UCSD-AML1 (cell line): ENCODE results near the gene SLC17A5.
"Not testable (repeated sequence)": the region's sequence is repeated elsewhere in the genome, so short reads cannot be mapped to it uniquely, and the experiment has no call there.

Source experiments
- DNase-seq: peaks from one replicate; lab custom pipeline; 2025; ENCODE audit not compliant: unreplicated experiment; lab: John Stamatoyannopoulos, UW

The SLC17A5 gene

GRCh38 chr6:73618082-73618481 lies 35.7 kb downstream of the SLC17A5 start:
- DNase-seq = not testable (repeated sequence)

- DNase-seq = no peak
Observed at GRCh38 chr6:73614802-73615201, 39.0 kb downstream of the SLC17A5 start.

GRCh38 chr6:73613806-73614536 lies 39.8 kb downstream of the SLC17A5 start:
- DNase-seq = no peak

- DNase-seq = no peak
Observed at GRCh38 chr6:73612611-73613010, 41.2 kb downstream of the SLC17A5 start.

- no peak for DNase-seq
Observed at GRCh38 chr6:73610444-73611275, 43.1 kb downstream of the SLC17A5 start.

GRCh38 chr6:73608761-73609160 lies 45.0 kb downstream of the SLC17A5 start:
- no peak for DNase-seq

DNA sequence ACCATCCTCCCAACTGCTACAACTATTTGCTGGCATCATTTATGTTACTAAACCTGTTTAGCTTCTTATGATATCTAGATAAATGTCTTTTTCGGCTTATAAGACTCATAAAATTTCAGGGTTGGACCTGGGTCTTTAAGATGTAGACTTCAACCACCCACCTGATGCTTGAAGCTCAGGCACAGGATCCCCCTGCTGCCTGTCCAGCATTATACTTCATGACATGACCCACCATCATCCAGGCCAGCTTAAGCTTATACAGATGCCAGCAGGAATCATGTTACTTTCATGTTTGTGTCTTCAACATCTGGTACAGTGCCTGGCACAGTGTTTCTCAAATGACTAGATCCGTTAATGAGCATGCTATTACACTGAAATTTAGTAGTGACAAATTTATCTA lies 47.4 kb downstream of the SLC17A5 start:
- no peak for DNase-seq

- DNase-seq = no peak
Observed at GRCh38 chr6:73604461-73604860, 49.3 kb downstream of the SLC17A5 start.

GRCh38 chr6:73604020-73604419 lies 49.8 kb downstream of the SLC17A5 start:
- DNase-seq = no peak

- no peak for DNase-seq
Observed at GRCh38 chr6:73586416-73586974, 67.3 kb downstream of the SLC17A5 start.

GRCh38 chr6:73585566-73586415 lies 68.0 kb downstream of the SLC17A5 start:
- peak; percentile 30 for DNase-seq

GRCh38 chr6:73581293-73581692 lies 72.5 kb downstream of the SLC17A5 start:
- no peak for DNase-seq

DNA sequence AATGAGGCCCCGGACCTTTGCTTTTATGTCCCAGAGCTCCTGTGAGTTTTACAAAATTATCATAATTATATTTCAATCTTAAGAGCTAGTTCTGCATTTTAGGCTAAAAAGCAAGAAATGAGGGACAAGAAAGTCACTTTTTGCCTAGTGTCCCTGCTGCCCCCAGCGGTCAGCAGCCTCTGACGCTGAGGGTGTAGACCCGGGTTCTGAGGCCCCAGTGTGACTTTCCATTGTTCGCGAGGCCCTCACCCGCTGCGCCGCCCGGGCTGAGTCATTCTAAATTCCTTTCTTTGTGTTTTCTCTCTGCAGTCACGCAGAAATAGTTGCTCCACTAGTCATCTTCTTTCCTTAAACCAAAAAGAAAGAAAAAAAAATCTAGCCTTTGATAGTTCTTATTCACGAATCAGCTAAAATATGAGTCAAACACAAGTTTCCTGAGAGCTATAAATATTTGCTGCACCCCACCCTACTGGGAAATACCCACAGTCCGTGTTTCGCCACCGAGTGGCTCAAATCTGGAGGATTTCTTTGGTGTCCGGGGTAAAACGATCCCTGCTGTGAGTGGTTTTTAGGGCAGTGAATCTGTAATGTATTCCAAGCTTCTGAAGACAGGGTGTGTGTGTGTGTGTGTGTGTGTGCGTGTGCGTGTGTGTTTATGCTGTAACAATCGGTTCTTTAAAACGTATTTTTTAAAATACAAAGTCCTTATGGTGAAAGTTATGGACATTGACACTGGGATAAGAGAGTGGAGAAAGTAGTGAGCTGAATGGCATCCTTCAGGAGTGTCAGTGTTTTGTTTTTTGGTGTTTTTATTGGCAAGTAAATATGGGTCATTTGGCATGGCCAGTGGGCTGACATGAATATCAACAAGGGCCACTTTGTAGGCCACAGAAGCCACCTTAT lies 73.3 kb downstream of the SLC17A5 start:
- peak; percentile 78 for DNase-seq

- no peak for DNase-seq
Observed at GRCh38 chr6:73579851-73580246, 73.9 kb downstream of the SLC17A5 start.

GRCh38 chr6:73579389-73579788 lies 74.4 kb downstream of the SLC17A5 start:
- DNase-seq = no peak

GRCh38 chr6:73577676-73578075 lies 76.1 kb downstream of the SLC17A5 start:
- DNase-seq = no peak

- not testable (repeated sequence) for DNase-seq
Observed at GRCh38 chr6:73572531-73572930, 81.3 kb downstream of the SLC17A5 start.

GRCh38 chr6:73571218-73572181 lies 82.3 kb downstream of the SLC17A5 start:
- DNase-seq = not testable (repeated sequence)

- DNase-seq = no peak
Observed at GRCh38 chr6:73569121-73569520, 84.7 kb downstream of the SLC17A5 start.
